Endothelial cell of umbilical vein (primary cell): ENCODE results near the gene TSPAN15.

Experiments used
- CTCF ChIP-seq, 2 donors: IDR thresholded peaks; 1 replicate in 1 of 2; 2 replicates in 1 of 2; pipeline ENCODE4 v1.5.1; 2011; ENCODE audit warnings: low read length in 2 of 2, mild to moderate bottlenecking in 2 of 2, moderate library complexity in 2 of 2, control low read depth in 1 of 2, inconsistent platforms in 1 of 2, low read depth in 1 of 2; ENCODE audit not compliant: insufficient read depth in 1 of 2; ENCODE audit errors: extremely low read depth in 1 of 2
- EZH2 ChIP-seq: IDR thresholded peaks from 2 replicates; pipeline ENCODE4 v1.6.1; 2012; ENCODE audit warnings: borderline replicate concordance, low read depth, mild to moderate bottlenecking, moderate library complexity, low read length, inconsistent platforms; ENCODE audit not compliant: severe bottlenecking
- POLR2A ChIP-seq: IDR thresholded peaks from 2 replicates; pipeline ENCODE4 v1.6.1; 2012; ENCODE audit warnings: low read depth, mild to moderate bottlenecking, control low read depth, low read length
- POLR2AphosphoS5 ChIP-seq: IDR thresholded peaks from 2 replicates; pipeline ENCODE4 v1.6.1; 2012; ENCODE audit warnings: low read depth, mild to moderate bottlenecking, control low read depth, low read length, moderate library complexity; ENCODE audit not compliant: insufficient read depth
- TF ChIP-seq, protein P1 (sequence below): IDR thresholded peaks from 2 replicates; pipeline ENCODE4 v1.6.1; 2011; ENCODE audit not compliant: insufficient read depth, insufficient read length

DNA sequence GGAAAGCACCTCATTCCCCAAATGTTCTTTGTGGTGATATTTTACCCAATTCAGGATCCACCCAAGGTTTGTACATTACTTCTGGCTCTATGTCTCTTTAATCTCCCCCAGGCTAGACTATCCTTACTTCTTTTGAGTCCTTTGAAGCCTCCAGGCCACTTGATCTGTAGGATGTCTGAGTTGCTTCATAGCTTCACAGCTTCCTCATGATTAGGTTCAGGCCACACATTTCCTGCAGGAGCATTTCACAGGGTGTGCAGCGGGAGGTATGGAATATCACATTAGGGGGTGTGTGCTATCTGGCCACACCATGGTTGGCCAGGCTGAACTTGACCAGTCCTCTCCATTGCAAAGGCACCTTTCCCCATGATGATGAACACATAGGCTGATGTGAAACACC is 18.7 kb downstream of the TSPAN15 start:
- TF ChIP-seq CTCF (IDR thresholded peaks at IDR 0.05; ENCODE audit: extremely low read depth in 1 of 2, insufficient read depth in 1 of 2, low read depth in 1 of 2, low read length in 2 of 2): no peak
- TF ChIP-seq POLR2A: no peak
- TF ChIP-seq POLR2AphosphoS5: no peak
- no peak for TF ChIP-seq EZH2
- TF ChIP-seq, protein P1, sequence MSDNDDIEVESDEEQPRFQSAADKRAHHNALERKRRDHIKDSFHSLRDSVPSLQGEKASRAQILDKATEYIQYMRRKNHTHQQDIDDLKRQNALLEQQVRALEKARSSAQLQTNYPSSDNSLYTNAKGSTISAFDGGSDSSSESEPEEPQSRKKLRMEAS: no peak
